Mesenchymal stem cell (in vitro differentiated cells and primary cell): ENCODE measurements around the gene CDK4.

ENCODE experiments used
- DNase-seq: peaks from one replicate; pipeline ENCODE4 v3.0.0-alpha.2; 2013
- H2AFZ ChIP-seq: one replicate; pipeline ENCODE4 v1.6.1; 2013; ENCODE audit warnings: low read depth, mild to moderate bottlenecking, control low read depth, inconsistent platforms, low read length, moderate library complexity
- H2AK5ac ChIP-seq: 2 replicates; pipeline ENCODE4 v1.6.1; 2013; ENCODE audit warnings: low read length, moderate library complexity, mild to moderate bottlenecking, inconsistent platforms; ENCODE audit not compliant: severe bottlenecking
- H2BK120ac ChIP-seq: one replicate; pipeline ENCODE4 v1.6.1; 2013; ENCODE audit warnings: low read depth, mild to moderate bottlenecking, inconsistent platforms, low read length, moderate library complexity
- H2BK12ac ChIP-seq, 2 experiments: one replicate each; pipeline ENCODE4 v1.6.1; 2013; ENCODE audit warnings: inconsistent platforms in 2 of 2, low read length in 2 of 2, mild to moderate bottlenecking in 2 of 2, moderate library complexity in 2 of 2, control low read depth in 1 of 2
- H2BK15ac ChIP-seq: one replicate; pipeline ENCODE4 v1.6.1; 2013; ENCODE audit warnings: mild to moderate bottlenecking, low read depth, inconsistent platforms; ENCODE audit not compliant: poor library complexity, severe bottlenecking
- H2BK5ac ChIP-seq: 2 replicates; pipeline ENCODE4 v1.6.1; 2013; ENCODE audit warnings: low read depth, mild to moderate bottlenecking, low read length, control low read depth, inconsistent platforms; ENCODE audit not compliant: poor library complexity, severe bottlenecking
- H3K14ac ChIP-seq, 2 experiments: one replicate each; pipeline ENCODE4 v1.6.1; 2013; ENCODE audit warnings: inconsistent platforms in 2 of 2, low read length in 2 of 2, control low read depth in 1 of 2, mild to moderate bottlenecking in 1 of 2, moderate library complexity in 1 of 2
- H3K18ac ChIP-seq, 2 experiments: one replicate each; pipeline ENCODE4 v1.6.1; 2013; ENCODE audit warnings: inconsistent platforms in 2 of 2, low read length in 2 of 2, control low read depth in 1 of 2, low read depth in 1 of 2, mild to moderate bottlenecking in 1 of 2
- H3K23ac ChIP-seq, 2 experiments: one replicate each; pipeline ENCODE4 v1.6.1; 2013; ENCODE audit warnings: inconsistent platforms in 2 of 2, low read length in 2 of 2, mild to moderate bottlenecking in 2 of 2, moderate library complexity in 2 of 2, control low read depth in 1 of 2
- H3K27ac ChIP-seq: 2 replicates; pipeline ENCODE4 v1.5.1; 2013; ENCODE audit warnings: mild to moderate bottlenecking, moderate library complexity, low read length, control low read depth, inconsistent platforms; ENCODE audit not compliant: poor library complexity, severe bottlenecking
- H3K27me3 ChIP-seq, 2 experiments: 2 replicates each; pipeline versions ENCODE4 v1.6.1 to v1.7.0; 2013; ENCODE audit warnings: low read length in 2 of 2, mild to moderate bottlenecking in 2 of 2, moderate library complexity in 2 of 2, control low read depth in 1 of 2, inconsistent platforms in 1 of 2; ENCODE audit not compliant: control insufficient read depth in 1 of 2, insufficient read depth in 1 of 2
- H3K36me3 ChIP-seq, 2 experiments: 2 replicates each; pipeline versions ENCODE4 v1.6.1 to v1.7.0; 2013; ENCODE audit warnings: low read length in 2 of 2, control low read depth in 1 of 2, inconsistent platforms in 1 of 2, low read depth in 1 of 2, mild to moderate bottlenecking in 1 of 2; ENCODE audit not compliant: insufficient read depth in 2 of 2, control insufficient read depth in 1 of 2
- H3K4ac ChIP-seq, 2 experiments: one replicate each; pipeline ENCODE4 v1.6.1; 2013; ENCODE audit warnings: inconsistent platforms in 2 of 2, low read length in 2 of 2, mild to moderate bottlenecking in 2 of 2, moderate library complexity in 2 of 2, control low read depth in 1 of 2, low read depth in 1 of 2
- H3K4me1 ChIP-seq: 2 replicates; pipeline ENCODE4 v1.6.1; 2013; ENCODE audit warnings: low read depth, low read length, control low read depth; ENCODE audit not compliant: control insufficient read depth, insufficient read depth
- H3K4me2 ChIP-seq: 2 replicates; pipeline ENCODE4 v1.6.1; 2013; ENCODE audit warnings: low read length, mild to moderate bottlenecking, inconsistent platforms; ENCODE audit not compliant: poor library complexity, severe bottlenecking
- H3K4me3 ChIP-seq, 2 experiments: 2 replicates each; pipeline versions ENCODE4 v1.5.1 to v1.7.0; 2013; ENCODE audit warnings: low read length in 2 of 2, mild to moderate bottlenecking in 2 of 2, control low read depth in 1 of 2, low read depth in 1 of 2; ENCODE audit not compliant: insufficient read depth in 1 of 2
- H3K79me1 ChIP-seq: replicated peaks from 2 replicates; pipeline ENCODE4 v1.6.1; 2013; ENCODE audit warnings: mild to moderate bottlenecking, control low read depth, low read length, inconsistent platforms; ENCODE audit not compliant: poor library complexity, severe bottlenecking
- H3K9ac ChIP-seq: 2 replicates; pipeline ENCODE4 v1.7.0; 2013; ENCODE audit warnings: mild to moderate bottlenecking, low read length, moderate library complexity
- H3K9me3 ChIP-seq: 2 replicates; pipeline ENCODE4 v1.7.0; 2013; ENCODE audit warnings: mild to moderate bottlenecking, low read length; ENCODE audit not compliant: control insufficient read depth
- H4K8ac ChIP-seq: one replicate; pipeline ENCODE4 v1.6.1; 2013; ENCODE audit warnings: inconsistent platforms, mild to moderate bottlenecking, low read length, moderate library complexity
- H4K91ac ChIP-seq: one replicate; pipeline ENCODE4 v1.6.1; 2013; ENCODE audit warnings: mild to moderate bottlenecking, low read length, inconsistent platforms
- whole genome bisulfite sequencing: methylation state at CpG from one replicate; pipeline ENCODE4 v1.1.7; 2013; ENCODE audit warnings: mixed read lengths; 5-methylcytosine and 5-hydroxymethylcytosine counted together

Gene CDK4

GRCh38 chr12:57739387-57739786, 12.7 kb downstream of the CDK4 start:
- no peak overlapping the region for H3K23ac ChIP-seq
- peaks cover 73 to 75% of the 10 kb centered on the region in 2 experiments for H3K27me3 ChIP-seq
- H3K18ac ChIP-seq = no peak overlapping the region
- H2BK5ac ChIP-seq = no peak overlapping the region
- H3K9ac ChIP-seq = no peak overlapping the region
- H3K36me3 ChIP-seq = no peaks in the 10 kb centered on the region
- no peak overlapping the region for H3K14ac ChIP-seq
- no peak overlapping the region for H2BK15ac ChIP-seq
- no peak for DNase-seq
- no peak overlapping the region for H4K91ac ChIP-seq
- no peak overlapping the region for H3K4me3 ChIP-seq
- no peak overlapping the region for H3K27ac ChIP-seq
- no peak overlapping the region for H2AFZ ChIP-seq
- H3K79me1 ChIP-seq = no peaks in the 10 kb centered on the region
- no peak overlapping the region for H2BK12ac ChIP-seq
- no peak overlapping the region for H2BK120ac ChIP-seq
- no peak overlapping the region for H3K4ac ChIP-seq
- no peak overlapping the region for H4K8ac ChIP-seq
- H2AK5ac ChIP-seq = no peak overlapping the region
- peaks cover 30% of the 10 kb centered on the region for H3K4me1 ChIP-seq
- H3K9me3 ChIP-seq = no peaks in the 10 kb centered on the region
- H3K4me2 ChIP-seq = no peak overlapping the region
- WGBS = 29% methylated on average over 6 of the region's 7 CpGs

- Histone ChIP-seq H4K91ac (no peak within 1 kb of the TSS), H3K79me1 (no peaks in the 10 kb centered on the region), H2BK120ac (no peak within 1 kb of the TSS), H2BK5ac (no peak within 1 kb of the TSS), H2AFZ (no peak within 1 kb of the TSS), H3K9me3 (no peaks in the 10 kb centered on the region), H3K18ac (no peak within 1 kb of the TSS), H3K14ac (no peak within 1 kb of the TSS), H3K4me1 (peaks cover 26% of the 10 kb centered on the region), H4K8ac (no peak within 1 kb of the TSS), H3K4ac (no peak within 1 kb of the TSS), H3K27ac (no peak within 1 kb of the TSS), H3K23ac (no peak within 1 kb of the TSS), H2BK15ac (no peak within 1 kb of the TSS), H2BK12ac (no peak within 1 kb of the TSS), H3K36me3 (no peaks in the 10 kb centered on the region), H2AK5ac (no peak within 1 kb of the TSS), H3K27me3 (peaks cover 79 to 81% of the 10 kb centered on the region in 2 experiments), H3K4me2 (peak within 1 kb of the TSS; percentile 79), H3K4me3 (peak within 1 kb of the TSS; percentile 3 to 29), H3K9ac (no peak within 1 kb of the TSS)
- DNase-seq = no peak
- WGBS = 0% methylated on average over 16 of the region's 36 CpGs
Observed at GRCh38 chr12:57738661-57739237, 13.4 kb downstream of the CDK4 start, which contains the start of gene AGAP2. Gene AGAP2, minus strand, starts transcription at chr12:57738742. Its CDS starts 496 bp downstream, at chr12:57738246.

DNA sequence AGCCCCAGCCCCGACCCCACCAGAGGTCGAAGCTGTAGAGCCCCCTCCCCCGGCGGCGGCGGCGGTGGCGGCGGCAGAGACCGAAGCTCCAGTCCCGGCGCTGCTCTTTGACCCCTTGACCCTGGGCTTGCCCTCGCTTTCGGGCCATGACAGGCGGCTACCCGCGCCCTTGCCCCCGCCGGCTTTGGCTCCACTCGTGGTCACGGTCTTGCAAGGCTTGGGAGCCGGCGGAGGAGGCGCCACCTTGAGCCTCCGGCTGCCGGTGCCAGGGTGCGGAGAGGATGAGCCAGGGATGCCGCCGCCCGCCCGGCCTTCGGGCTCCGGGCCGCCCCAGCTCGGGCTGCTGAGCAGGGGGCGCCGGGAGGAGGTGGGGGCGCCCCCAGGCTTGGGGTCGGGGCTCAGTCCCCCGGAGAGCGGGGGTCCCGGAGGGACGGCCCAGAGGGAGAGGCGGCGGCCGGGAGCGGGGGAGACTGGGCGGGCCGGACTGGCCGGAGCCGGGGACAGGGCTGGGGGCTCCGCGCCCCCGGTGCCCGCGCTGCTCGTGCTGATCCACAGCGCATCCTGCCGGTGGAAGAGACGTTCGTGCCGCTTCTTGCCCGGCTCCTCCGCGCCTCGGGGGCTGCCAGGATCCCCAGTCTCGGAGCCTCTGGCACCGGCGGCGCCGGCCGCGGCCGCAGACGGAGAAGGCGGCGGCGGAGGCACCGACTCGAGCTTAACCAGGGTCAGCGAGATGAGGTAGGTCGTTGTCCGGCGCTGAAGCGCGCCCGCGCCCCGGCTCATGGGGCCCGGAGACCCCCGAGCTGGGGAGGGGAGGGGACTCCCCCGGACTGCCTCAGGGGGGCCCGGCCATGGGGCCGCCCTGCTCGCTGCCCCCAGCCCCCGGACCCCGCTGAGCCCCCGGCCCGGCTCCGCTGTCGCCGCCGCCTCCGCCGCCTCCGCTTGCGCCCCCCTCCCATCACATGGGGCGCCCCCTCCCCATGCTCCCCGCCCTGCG, 14.3 kb downstream of the CDK4 start:
- H3K27me3 ChIP-seq = peaks cover 89 to 91% of the 10 kb centered on the region in 2 experiments
- H3K9ac ChIP-seq = no peak overlapping the region
- H3K4me3 ChIP-seq = peak overlapping the region; percentile 3 to 29
- no peak overlapping the region for H2AK5ac ChIP-seq
- no peaks in the 10 kb centered on the region for H3K9me3 ChIP-seq
- no peak overlapping the region for H2BK12ac ChIP-seq
- H4K8ac ChIP-seq = no peak overlapping the region
- no peak overlapping the region for H4K91ac ChIP-seq
- H3K18ac ChIP-seq = no peak overlapping the region
- no peak overlapping the region for H2AFZ ChIP-seq
- no peak overlapping the region for H3K4ac ChIP-seq
- H2BK120ac ChIP-seq = no peak overlapping the region
- no peak overlapping the region for H2BK5ac ChIP-seq
- peak overlapping the region in 1 of 2 experiments; percentile 27 for H3K23ac ChIP-seq
- H2BK15ac ChIP-seq = no peak overlapping the region
- no peak overlapping the region for H3K27ac ChIP-seq
- H3K36me3 ChIP-seq = no peaks in the 10 kb centered on the region
- WGBS = 3% methylated on average over 77 of the region's 110 CpGs
- peak; percentile 41 for DNase-seq
- peaks cover 26% of the 10 kb centered on the region for H3K4me1 ChIP-seq
- no peaks in the 10 kb centered on the region for H3K79me1 ChIP-seq
- no peak overlapping the region for H3K14ac ChIP-seq
- H3K4me2 ChIP-seq = peak overlapping the region; percentile 79
